Fibroblast of skin of left quadriceps (primary cell): ENCODE data around the gene THOC5.
"Not testable (repeated sequence)": the region's sequence is repeated elsewhere in the genome, so short reads cannot be mapped to it uniquely, and the experiment has no call there.

Experiments
- DNase-seq, 2 experiments: peaks; one replicate each; pipeline ENCODE4 v3.0.0-alpha.2; 2013; ENCODE audit warnings: low read depth in 2 of 2

THOC5 gene

GRCh38 chr22:29511126-29511862, 42.3 kb downstream of the THOC5 start:
- no peak for DNase-seq

- no peak for DNase-seq
Observed at GRCh38 chr22:29510542-29510941, 43.0 kb downstream of the THOC5 start.

- no peak for DNase-seq
Observed at GRCh38 chr22:29509815-29510214, 43.7 kb downstream of the THOC5 start.

DNA sequence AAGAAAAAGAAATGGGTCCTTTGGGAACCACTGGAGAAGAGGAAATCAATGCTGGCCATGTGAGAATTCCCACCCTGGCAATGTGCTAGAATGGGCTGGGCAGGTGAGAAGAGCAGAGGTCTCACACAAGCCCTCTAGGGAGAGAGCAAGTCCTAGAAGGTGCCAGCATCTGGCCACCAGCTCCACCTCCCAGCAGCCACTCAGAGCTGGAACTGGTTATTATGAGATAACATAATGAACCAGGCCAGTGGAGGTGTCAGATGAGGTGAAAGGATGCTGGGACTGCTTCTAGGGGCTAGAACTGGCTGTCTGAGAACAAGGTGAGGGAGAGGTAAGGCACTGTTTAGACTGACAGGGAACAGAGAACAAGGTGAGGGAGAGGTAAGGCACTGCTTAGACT, 44.3 kb downstream of the THOC5 start:
- DNase-seq = no peak

- peak; percentile 81 to 82 for DNase-seq
Observed at GRCh38 chr22:29503811-29504372, 49.7 kb downstream of the THOC5 start.

DNA sequence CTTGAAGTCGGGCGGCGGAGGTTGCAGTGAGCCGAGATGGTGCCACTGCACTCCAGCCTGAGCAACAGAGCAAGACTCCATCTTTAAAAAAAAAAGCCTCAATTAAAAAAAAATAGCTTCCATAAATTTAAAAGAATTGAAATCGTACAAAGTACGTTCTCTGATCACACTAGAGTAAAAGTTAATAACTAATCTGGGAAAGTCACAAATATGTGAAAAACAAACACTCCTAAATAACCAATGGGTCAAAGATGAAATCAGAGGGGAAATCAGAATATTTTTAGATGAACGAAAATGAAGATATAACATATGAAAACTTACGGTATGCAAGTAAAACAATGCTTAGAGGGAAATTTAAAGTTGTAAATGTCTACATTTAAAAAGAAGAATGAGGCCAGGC, 53.7 kb downstream of the THOC5 start:
- DNase-seq = no peak

GRCh38 chr22:29493636-29494035, 59.9 kb downstream of the THOC5 start:
- DNase-seq = no peak

- no peak for DNase-seq
Observed at GRCh38 chr22:29491012-29491411, 62.5 kb downstream of the THOC5 start.

- DNase-seq = not testable (repeated sequence)
Observed at GRCh38 chr22:29489127-29489780, 64.3 kb downstream of the THOC5 start.

GRCh38 chr22:29487426-29487986, 66.1 kb downstream of the THOC5 start:
- DNase-seq = no peak

DNA sequence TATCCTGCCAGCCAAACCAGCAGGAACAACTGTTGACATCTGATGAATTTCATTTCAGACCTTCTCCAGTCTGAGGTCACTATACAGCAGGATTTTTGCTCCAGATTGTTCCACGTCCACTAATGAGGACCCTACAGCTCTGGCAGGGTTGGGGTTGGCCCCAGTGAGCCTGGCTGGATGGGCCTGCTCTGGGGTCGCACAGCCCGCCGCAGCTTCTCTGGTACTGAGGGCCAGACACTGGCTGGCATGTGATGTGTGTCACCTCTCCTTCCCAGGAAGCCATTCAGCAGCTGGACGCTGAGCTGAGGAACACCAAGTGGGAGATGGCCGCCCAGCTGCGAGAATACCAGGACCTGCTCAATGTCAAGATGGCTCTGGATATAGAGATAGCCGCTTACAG, 68.1 kb downstream of the THOC5 start:
- DNase-seq = no peak

DNA sequence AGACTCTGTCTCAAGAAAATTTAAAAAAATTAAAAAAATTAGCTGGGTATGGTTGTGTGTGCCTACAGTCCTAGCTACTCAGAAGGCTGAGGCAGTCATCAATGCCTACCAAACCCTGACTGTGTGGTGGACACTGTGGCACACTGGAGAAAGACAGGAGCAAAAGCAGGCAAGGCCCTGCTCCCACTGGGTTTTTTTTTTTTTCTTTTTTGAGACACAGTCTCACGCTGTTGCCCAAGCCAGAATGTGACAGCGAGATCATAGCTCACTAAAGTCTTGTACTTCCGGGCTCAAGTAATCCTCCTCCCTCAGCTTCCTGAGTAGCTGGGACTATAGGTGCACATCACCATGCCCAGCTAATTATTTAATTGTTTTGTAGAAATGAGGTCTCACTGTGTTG, 68.9 kb downstream of the THOC5 start:
- no peak for DNase-seq

GRCh38 chr22:29483254-29483653, 70.3 kb downstream of the THOC5 start:
- no peak for DNase-seq

GRCh38 chr22:29482726-29483125, 70.8 kb downstream of the THOC5 start:
- no peak for DNase-seq

DNA sequence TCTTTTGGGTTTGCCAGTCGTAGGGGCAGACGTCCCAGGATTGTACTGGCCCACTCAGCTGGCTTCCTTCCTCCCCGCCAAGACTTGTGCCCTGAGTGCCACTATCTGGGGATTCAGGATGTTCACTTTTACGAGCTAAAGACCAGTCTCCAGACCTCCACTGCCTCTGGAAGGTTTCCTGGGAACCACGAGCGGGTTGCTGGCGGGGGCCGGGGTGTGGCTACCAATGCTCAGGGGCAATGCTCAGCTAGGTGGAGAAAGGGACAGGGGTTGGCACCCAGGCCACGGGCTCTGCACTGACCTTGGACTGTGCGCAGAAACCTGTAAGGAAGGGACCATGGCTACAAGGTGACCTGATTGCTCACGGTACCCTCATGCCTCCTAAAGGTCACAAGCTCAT, 71.3 kb downstream of the THOC5 start:
- no peak for DNase-seq

DNA sequence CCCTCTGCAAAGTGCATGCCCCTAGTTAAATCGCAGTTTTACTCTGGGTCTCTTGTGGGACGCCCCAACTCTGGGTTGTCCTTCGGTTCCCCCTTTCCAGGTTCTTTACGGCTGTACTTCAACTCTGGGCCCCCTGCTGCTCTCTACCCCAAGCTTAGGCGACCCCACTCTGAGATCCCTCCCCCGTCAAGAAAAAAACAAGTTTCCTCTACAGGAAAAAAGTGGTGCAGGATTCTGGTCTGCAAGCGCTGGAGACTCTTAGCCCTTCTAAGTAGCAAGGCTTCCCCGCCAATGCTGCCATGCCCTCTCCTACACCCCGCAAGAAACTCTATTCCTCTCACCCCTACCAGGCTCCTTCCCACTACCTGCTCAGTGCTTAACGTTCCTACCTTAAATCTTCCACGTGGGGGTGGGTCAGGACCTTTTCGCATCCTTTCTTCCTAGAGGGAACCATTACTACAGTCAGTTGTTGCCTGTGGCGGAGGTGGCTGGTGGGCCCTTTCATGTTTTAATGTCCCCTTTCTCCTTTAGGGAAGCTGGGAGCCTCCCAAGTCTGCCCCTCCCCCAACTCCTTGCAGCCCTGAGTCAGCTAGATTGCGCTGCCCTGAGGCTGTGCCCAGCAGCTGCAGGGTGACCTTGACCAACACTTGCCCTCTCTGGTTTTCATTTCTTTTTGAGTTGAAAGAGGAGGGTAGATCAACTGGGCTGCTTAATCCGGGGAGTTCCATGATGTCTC, 72.1 kb downstream of the THOC5 start:
- DNase-seq = no peak

DNA sequence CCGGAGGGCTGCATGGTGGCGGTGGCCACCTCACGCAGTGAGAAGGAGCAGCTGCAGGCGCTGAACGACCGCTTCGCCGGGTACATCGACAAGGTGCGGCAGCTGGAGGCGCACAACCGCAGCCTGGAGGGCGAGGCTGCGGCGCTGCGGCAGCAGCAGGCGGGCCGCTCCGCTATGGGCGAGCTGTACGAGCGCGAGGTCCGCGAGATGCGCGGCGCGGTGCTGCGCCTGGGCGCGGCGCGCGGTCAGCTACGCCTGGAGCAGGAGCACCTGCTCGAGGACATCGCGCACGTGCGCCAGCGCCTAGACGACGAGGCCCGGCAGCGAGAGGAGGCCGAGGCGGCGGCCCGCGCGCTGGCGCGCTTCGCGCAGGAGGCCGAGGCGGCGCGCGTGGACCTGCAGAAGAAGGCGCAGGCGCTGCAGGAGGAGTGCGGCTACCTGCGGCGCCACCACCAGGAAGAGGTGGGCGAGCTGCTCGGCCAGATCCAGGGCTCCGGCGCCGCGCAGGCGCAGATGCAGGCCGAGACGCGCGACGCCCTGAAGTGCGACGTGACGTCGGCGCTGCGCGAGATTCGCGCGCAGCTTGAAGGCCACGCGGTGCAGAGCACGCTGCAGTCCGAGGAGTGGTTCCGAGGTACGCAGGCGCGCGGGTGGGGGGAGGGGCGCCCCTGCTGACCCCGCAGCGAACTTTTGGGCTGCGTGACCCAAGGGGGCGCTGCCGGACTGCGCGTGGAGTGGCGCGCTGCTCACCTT, 72.9 kb downstream of the THOC5 start:
- DNase-seq = peak; percentile 36 to 45

- no peak for DNase-seq
Observed at GRCh38 chr22:29480262-29480511, 73.4 kb downstream of the THOC5 start.

GRCh38 chr22:29479417-29480261, 73.9 kb downstream of the THOC5 start, which contains the start of gene NEFH:
NEFH (plus strand) TSS chr22:29480218; CDS start chr22:29480263, 45 bp downstream.
- DNase-seq = no peak
